K562 (cell line): ENCODE results near the gene ANO6. TPM values are rescaled to one million over a fixed set of nuclear protein-coding genes. Genes with fewer than 3 reads are reported as not detected.

Experiments used
- ATAC-seq: fragments of 200-7000 bp; cut with Tn5 transposase; 3 replicates; pipeline ENCODE4 v1.9.1; 2020; ENCODE audit warnings: moderate library complexity
- BruUV-seq: library from RNA; stranded (reverse); fragments of 400-500 nt; replicated peaks from 2 replicates; lab custom pipeline; 2021; lab: Mats Ljungman, UMichigan
- CTCF ChIA-PET: fragments of 300-600 bp; formaldehyde crosslinking; extraction: SDS; loops from one replicate; lab custom pipeline; 2021; ENCODE audit warnings: low intra/inter-chr PET ratio; lab: Yijun Ruan, JAX
- POLR2A ChIA-PET: fragments of 300-600, 350-650 bp; sonication (Branson Sonifier 250); formaldehyde crosslinking; extraction: SDS; loops from one replicate; lab custom pipeline; 2021; ENCODE audit warnings: antibody characterized with exemption, inconsistent platforms; lab: Yijun Ruan, JAX
- DNase-seq, 4 experiments: peaks; one replicate each; pipeline versions ENCODE4 v3.0.0 to v3.0.0-alpha.2; 2011 to 2018; ENCODE audit warnings: low spot score in 3 of 4, mixed read lengths in 3 of 4; ENCODE audit errors: extremely low read depth in 1 of 4
- FAIRE-seq: peaks from 2 replicates; lab custom pipeline; 2011; peaks lifted over from hg19 to GRCh38; lab: Jason Lieb, UNC
- H2AFZ ChIP-seq: 2 replicates; pipeline ENCODE4 v1.6.0; 2011; ENCODE audit warnings: low read depth, low read length, control low read depth, inconsistent platforms
- H3K27ac ChIP-seq: fragments of 200-600 bp; 3 replicates; pipeline ENCODE4 v1.8.0; 2011; ENCODE audit warnings: low read depth, mild to moderate bottlenecking, control low read depth, inconsistent platforms, low read length, moderate library complexity, mixed read lengths; ENCODE audit errors: extremely low read depth
- H3K27me3 ChIP-seq, 2 experiments: fragments of 300-600 bp in 1 of 2; 2 replicates in 1 of 2; 3 replicates in 1 of 2; pipeline versions ENCODE4 v1.6.0 to v1.8.0; 2011; ENCODE audit warnings: inconsistent platforms in 2 of 2, low read length in 2 of 2, mild to moderate bottlenecking in 1 of 2, mixed read lengths in 1 of 2, moderate library complexity in 1 of 2; ENCODE audit not compliant: control insufficient read depth in 2 of 2, insufficient read depth in 2 of 2
- H3K36me3 ChIP-seq: fragments of 300-600 bp; 3 replicates; pipeline ENCODE4 v1.8.0; 2011; ENCODE audit warnings: mild to moderate bottlenecking, low read length, inconsistent platforms; ENCODE audit not compliant: control insufficient read depth, insufficient read depth
- H3K4me1 ChIP-seq, 2 experiments: fragments of 200-600 bp in 1 of 2; replicated peaks in 1 of 2; 2 replicates in 1 of 2; 3 replicates in 1 of 2; pipeline versions ENCODE4 v1.5.1 to v1.8.0; 2011; ENCODE audit warnings: inconsistent platforms in 2 of 2, low read length in 2 of 2, mild to moderate bottlenecking in 1 of 2, mixed read lengths in 1 of 2, moderate library complexity in 1 of 2; ENCODE audit not compliant: control insufficient read depth in 2 of 2, insufficient read depth in 2 of 2
- H3K4me2 ChIP-seq: 2 replicates; pipeline ENCODE4 v1.6.1; 2011; ENCODE audit warnings: low read length, control low read depth, inconsistent platforms, mixed read lengths; ENCODE audit not compliant: insufficient read depth
- H3K4me3 ChIP-seq: fragments of 200-600 bp; sonication (generic), shearing (Covaris generic); 2 replicates; pipeline ENCODE4 v1.5.1; 2016; ENCODE audit warnings: control low read depth, inconsistent platforms
- H3K79me2 ChIP-seq: fragments of 200-600 bp; 3 replicates; pipeline ENCODE4 v1.8.0; 2011; ENCODE audit warnings: low read length, inconsistent platforms; ENCODE audit not compliant: control insufficient read depth, insufficient read depth
- H3K9ac ChIP-seq, 2 experiments: 2 replicates each; pipeline versions ENCODE4 v1.6.0 to v1.6.1; 2011; ENCODE audit warnings: low read depth in 2 of 2, low read length in 2 of 2, control low read depth in 1 of 2, inconsistent platforms in 1 of 2, mild to moderate bottlenecking in 1 of 2, mixed read lengths in 1 of 2; ENCODE audit not compliant: insufficient read depth in 1 of 2
- H3K9me1 ChIP-seq: one replicate; pipeline ENCODE4 v1.6.0; 2011; ENCODE audit warnings: inconsistent platforms, mild to moderate bottlenecking, low read length, moderate library complexity; ENCODE audit not compliant: control insufficient read depth, insufficient read depth
- H3K9me3 ChIP-seq: replicated peaks from 2 replicates; pipeline ENCODE4 v1.5.1; 2011; ENCODE audit warnings: low read depth, low read length, inconsistent platforms; ENCODE audit not compliant: control insufficient read depth, insufficient read depth
- H4K20me1 ChIP-seq: replicated peaks from 2 replicates; pipeline ENCODE4 v1.6.1; 2011; ENCODE audit warnings: low read length, inconsistent platforms, mixed read lengths; ENCODE audit not compliant: control insufficient read depth, insufficient read depth
- GATAD2B ChIP-seq: fragments of 450-650 bp; IDR thresholded peaks from 2 replicates; pipeline ENCODE4 v1.6.1; 2017; ENCODE audit warnings: mild to moderate bottlenecking, borderline replicate concordance
- HDAC8 ChIP-seq: fragments of 450-650 bp; IDR thresholded peaks from 2 replicates; pipeline ENCODE4 v1.6.1; 2016; ENCODE audit warnings: mild to moderate bottlenecking, missing genetic modification characterization, moderate library complexity, missing compliant biosample characterization
- HNRNPK ChIP-seq: fragments of 200-400 bp; formaldehyde crosslinking; IDR thresholded peaks from one replicate; pipeline ENCODE4 v1.6.1; 2018; ENCODE audit warnings: mild to moderate bottlenecking, low read depth, low read length; ENCODE audit not compliant: poor library complexity, severe bottlenecking
- KAT7 ChIP-seq: sonication (generic); formaldehyde crosslinking; IDR thresholded peaks from 2 replicates; pipeline ENCODE4 v1.8.0; 2022; ENCODE audit warnings: missing genetic modification reagents, mild to moderate bottlenecking, borderline replicate concordance
- NCOA1 ChIP-seq: fragments of 450-650 bp; IDR thresholded peaks from 2 replicates; pipeline ENCODE4 v1.6.1; 2016; ENCODE audit warnings: low read depth
- SIRT6 ChIP-seq: IDR thresholded peaks from one replicate; pipeline ENCODE4 v1.6.1; 2012; ENCODE audit warnings: low read depth, mild to moderate bottlenecking, control low read depth, inconsistent platforms, low read length, moderate library complexity
- SMARCE1 ChIP-seq: fragments of 450-650 bp; IDR thresholded peaks from 2 replicates; pipeline ENCODE4 v1.7.1; 2016; ENCODE audit warnings: mild to moderate bottlenecking
- TAF7 ChIP-seq: fragments of 450-650 bp; IDR thresholded peaks from 2 replicates; pipeline ENCODE4 v1.6.1; 2016; ENCODE audit warnings: missing genetic modification characterization, missing compliant biosample characterization
- TCFL5 ChIP-seq: fragments of 250-450 bp; sonication (Bioruptor Pico); conservative IDR thresholded peaks from 2 replicates; pipeline ENCODE4 v1.6.1; 2021; ENCODE audit warnings: mild to moderate bottlenecking, moderate library complexity, matching md5 sums
- TGIF2 ChIP-seq: sonication (generic); formaldehyde crosslinking; IDR thresholded peaks from 2 replicates; pipeline ENCODE4 v1.8.1; 2022; ENCODE audit warnings: mild to moderate bottlenecking, missing genetic modification reagents, moderate library complexity
- XRCC5 ChIP-seq: fragments of 200-400 bp; formaldehyde crosslinking; IDR thresholded peaks from 2 replicates; pipeline ENCODE4 v1.6.1; 2017; ENCODE audit warnings: low read depth, mild to moderate bottlenecking, low read length
- ZFPM2 ChIP-seq: fragments of 250-450 bp; sonication (Bioruptor Pico); IDR thresholded peaks from 2 replicates; pipeline ENCODE4 v1.5.1; 2022; ENCODE audit warnings: mild to moderate bottlenecking
- ZNF217 ChIP-seq: sonication (generic); formaldehyde crosslinking; IDR thresholded peaks from 2 replicates; pipeline ENCODE4 v1.8.0; 2022; ENCODE audit warnings: mild to moderate bottlenecking, missing genetic modification reagents
- ZNF668 ChIP-seq: fragments of 250-450 bp; sonication (Bioruptor Pico); IDR thresholded peaks from 2 replicates; pipeline ENCODE4 v1.8.0; 2022; ENCODE audit warnings: mild to moderate bottlenecking, inconsistent platforms
- ZNF699 ChIP-seq: fragments of 250-450 bp; sonication (Bioruptor Pico); IDR thresholded peaks from 2 replicates; pipeline ENCODE4 v1.8.0; 2021; ENCODE audit warnings: mild to moderate bottlenecking, moderate library complexity; ENCODE audit not compliant: insufficient replicate concordance
- WGBS: fragments of 100-300 bp; shearing (Covaris generic); methylation state at CpG from one replicate; pipeline ENCODE4 v1.1.6; 2016; ENCODE audit warnings: low coverage, mixed read lengths; ENCODE audit not compliant: insufficient coverage; ENCODE audit errors: missing lambda C conversion rate; 5-methylcytosine and 5-hydroxymethylcytosine counted together
- in situ Hi-C: fragments of 300-500 bp; cut with MboI; formaldehyde crosslinking; loops from 4 replicates; pipeline ENCODE4 v1.15.0; 2018; ENCODE audit warnings: inconsistent platforms, mixed read lengths
- intact Hi-C: fragments of 100-400 bp; cut with micrococcal nuclease; formaldehyde crosslinking; loops from 2 replicates; pipeline ENCODE4 v1.14.2; 2022
- polyA plus RNA-seq, 8 experiments: library from polyadenylated mRNA; depleted of rRNA in 4 of 8; stranded (reverse) in 5 of 8; unstranded in 3 of 8; fragments of >200 nt; fragmentation: Nextera tagmentation in 2 of 8; fragmentation: Illumina TruSeq in 1 of 8; extraction: Ambion mirVana in 2 of 8; extraction: Trizol in 1 of 8; gene quantifications; 2 replicates each; pipeline versions ENCODE4 v1.2.1 to v1.2.3, GENCODE V29; 2011 to 2014; ENCODE audit warnings: inconsistent platforms in 1 of 8, missing spikeins in 1 of 8
- total RNA-seq, 7 experiments: library from RNA; depleted of rRNA in 6 of 7; stranded (reverse); fragments of >200 nt in 6 of 7; fragmentation: Illumina TruSeq in 2 of 7; extraction: Trizol in 2 of 7; gene quantifications; 2 replicates each; pipeline versions ENCODE4 v1.2.1 to v1.2.3, GENCODE V29; 2011 to 2021; ENCODE audit warnings: low replicate concordance in 1 of 7
- TF ChIP-seq, protein P1 (sequence below): sonication (generic); formaldehyde crosslinking; IDR thresholded peaks from 2 replicates; pipeline ENCODE4 v1.8.1; 2022; ENCODE audit warnings: missing genetic modification reagents

ANO6 gene
- total and polyA plus RNA-seq, 9 of the 15 experiments (the other 6 are each of a cell fraction or from before 2014, with no cell fraction given), result 3.5 to 24.7 (median 20.3) TPM

DNA sequence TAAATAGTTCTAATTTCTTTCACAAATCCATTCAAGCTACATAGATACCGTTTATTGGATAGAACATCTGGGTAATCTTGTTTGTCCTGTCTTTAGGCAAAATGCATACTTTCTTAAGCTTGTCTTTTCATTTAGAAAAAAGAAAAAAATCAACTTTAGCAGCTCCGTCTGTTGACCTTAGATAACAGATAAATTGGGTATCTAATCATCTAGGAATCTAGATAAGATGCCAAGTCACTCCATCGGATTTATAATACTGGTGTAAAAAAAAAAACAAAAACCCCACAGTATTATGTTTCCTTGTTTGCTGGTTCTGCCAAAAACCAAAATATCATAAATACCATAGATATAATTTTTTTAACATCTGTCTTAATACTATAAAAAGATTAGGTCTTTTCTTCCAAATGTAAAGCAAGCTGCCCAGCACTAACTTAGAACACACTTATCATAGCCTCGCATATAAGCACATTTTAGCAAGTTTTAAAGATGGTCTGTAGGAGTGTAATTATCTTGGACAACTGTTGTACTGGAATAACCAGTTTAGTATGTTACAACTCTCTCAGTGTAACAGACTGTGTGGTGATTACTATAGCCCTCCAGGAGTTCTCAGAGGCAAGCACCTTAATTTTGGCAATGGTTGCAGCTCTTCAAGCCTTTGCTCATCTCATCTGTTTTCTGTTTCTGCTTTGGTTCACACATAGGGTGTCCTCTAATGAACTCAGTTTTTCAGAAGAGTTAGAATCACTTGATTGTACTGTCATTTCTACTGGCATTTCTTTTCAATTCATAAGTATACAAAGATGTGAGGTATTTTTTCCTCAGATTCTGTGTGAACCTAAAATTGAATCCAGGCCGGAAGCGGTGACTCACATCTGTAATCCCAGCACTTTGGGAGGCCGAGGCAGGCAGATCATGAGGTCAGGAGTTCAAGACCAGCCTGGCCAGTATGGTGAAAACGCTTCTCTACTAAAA, 83.1 kb downstream of the ANO6 start (continued):
- TF ChIP-seq TCFL5 (CRISPR knock-in tag), result no peak
- TF ChIP-seq SIRT6, result no peak
- TF ChIP-seq SMARCE1, result peak; percentile 77
- TF ChIP-seq, protein P1, sequence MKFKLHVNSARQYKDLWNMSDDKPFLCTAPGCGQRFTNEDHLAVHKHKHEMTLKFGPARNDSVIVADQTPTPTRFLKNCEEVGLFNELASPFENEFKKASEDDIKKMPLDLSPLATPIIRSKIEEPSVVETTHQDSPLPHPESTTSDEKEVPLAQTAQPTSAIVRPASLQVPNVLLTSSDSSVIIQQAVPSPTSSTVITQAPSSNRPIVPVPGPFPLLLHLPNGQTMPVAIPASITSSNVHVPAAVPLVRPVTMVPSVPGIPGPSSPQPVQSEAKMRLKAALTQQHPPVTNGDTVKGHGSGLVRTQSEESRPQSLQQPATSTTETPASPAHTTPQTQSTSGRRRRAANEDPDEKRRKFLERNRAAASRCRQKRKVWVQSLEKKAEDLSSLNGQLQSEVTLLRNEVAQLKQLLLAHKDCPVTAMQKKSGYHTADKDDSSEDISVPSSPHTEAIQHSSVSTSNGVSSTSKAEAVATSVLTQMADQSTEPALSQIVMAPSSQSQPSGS (CRISPR knock-in tag), result no peak
- TF ChIP-seq ZNF668 (CRISPR knock-in tag), result no peak
- no peak for TF ChIP-seq ZNF217 (CRISPR knock-in tag)

DNA sequence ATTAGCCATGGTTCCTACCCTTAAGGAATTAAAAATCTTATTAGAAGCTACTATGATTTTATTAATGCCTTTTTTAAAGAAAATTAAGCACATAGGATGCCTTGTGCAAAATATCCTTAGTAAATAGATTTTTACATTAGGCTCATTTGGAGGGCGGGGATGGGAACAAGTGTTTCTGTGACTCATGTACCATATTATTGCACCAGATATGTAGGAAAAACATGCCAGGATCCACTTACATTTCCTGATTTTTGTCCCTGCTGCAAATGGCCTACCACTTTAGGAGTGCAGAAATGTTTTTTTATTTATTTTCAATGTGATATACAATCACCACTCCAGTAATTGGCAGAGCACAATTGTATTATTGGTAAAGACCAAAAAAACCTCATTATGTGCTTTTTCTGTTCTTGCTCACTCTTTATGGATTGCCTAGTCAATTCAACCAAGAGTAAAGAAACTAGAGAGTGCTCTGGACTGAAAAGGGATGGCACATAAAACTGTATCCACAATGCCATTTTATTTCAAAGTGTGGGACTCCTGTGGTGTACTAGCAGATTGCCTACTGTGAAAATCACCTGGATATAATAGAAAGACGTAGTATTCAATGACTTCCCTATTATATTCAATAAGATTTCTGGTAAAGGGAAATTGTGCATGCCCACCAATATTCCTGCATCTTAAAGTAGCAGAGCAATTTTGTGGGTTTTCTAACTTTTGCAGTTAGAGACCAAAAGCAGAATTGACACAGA, 86.9 kb downstream of the ANO6 start:
- no peak overlapping the region for H3K27ac ChIP-seq
- no peaks in the 10 kb centered on the region for H3K27me3 ChIP-seq
- H2AFZ ChIP-seq, result no peak overlapping the region
- in situ Hi-C loops, result no loop called here
- H3K4me3 ChIP-seq, result no peak overlapping the region
- intact Hi-C loops, result no loop called here
- ChIA-PET CTCF (no interaction called here), POLR2A (no interaction called here)
- H3K4me1 ChIP-seq, result peaks cover 10 to 23% of the 10 kb centered on the region in 2 experiments
- peaks cover 8% of the 10 kb centered on the region; the same call in 1 of the 3 replicates for H3K79me2 ChIP-seq
- no peaks in the 10 kb centered on the region for H4K20me1 ChIP-seq
- no peaks in the 10 kb centered on the region for H3K9me3 ChIP-seq
- ATAC-seq, result no peak
- H3K9me1 ChIP-seq, result no peaks in the 10 kb centered on the region
- FAIRE-seq, result no peak
- H3K4me2 ChIP-seq, result no peak overlapping the region
- no peak overlapping the region for H3K9ac ChIP-seq
- H3K36me3 ChIP-seq, result 0 out of 3 replicates have a peak, but pooled peaks cover 4% of the 10 kb centered on the region
- 96% methylated on average over 2 of the region's 2 CpGs for WGBS
- BruUV-seq, result no TSS peak
- DNase-seq, result no peak
- TF ChIP-seq ZFPM2 (CRISPR knock-in tag), result no peak
- no peak for TF ChIP-seq TGIF2 (CRISPR knock-in tag)
- TF ChIP-seq GATAD2B, result no peak
- TF ChIP-seq HDAC8, result no peak
- TF ChIP-seq XRCC5, result no peak
- no peak for TF ChIP-seq KAT7 (CRISPR knock-in tag)
- no peak for TF ChIP-seq NCOA1
- TF ChIP-seq TAF7 (tag), result no peak
- TF ChIP-seq HNRNPK, result no peak
- TF ChIP-seq ZNF699 (CRISPR knock-in tag), result no peak
